Erythroblast (primary cell): Measurements from ENCODE around the gene CTSS.
"Not testable (repeated sequence)": the region's sequence is repeated elsewhere in the genome, so short reads cannot be mapped to it uniquely, and the experiment has no call there.

Experiments used
- DNase-seq, 2 experiments: peaks; one replicate each; lab custom pipeline; 2025; lab: John Stamatoyannopoulos, UW
- GATA1 ChIP-seq: IDR thresholded peaks from 2 replicates; pipeline ENCODE4 v1.6.1; 2011; ENCODE audit warnings: low read depth, mild to moderate bottlenecking, control low read depth, low read length, moderate library complexity
- POLR2A ChIP-seq: IDR thresholded peaks from 2 replicates; pipeline ENCODE4 v1.6.1; 2011; ENCODE audit warnings: mild to moderate bottlenecking, low read length

The CTSS gene

GRCh38 chr1:150791585-150791984, 26.0 kb upstream of the CTSS start:
- TF ChIP-seq GATA1 (no peak), POLR2A (no peak)
- no peak for DNase-seq

GRCh38 chr1:150789396-150789795, 23.8 kb upstream of the CTSS start:
- no peak for TF ChIP-seq POLR2A
- no peak for DNase-seq

GRCh38 chr1:150788946-150789345, 23.4 kb upstream of the CTSS start:
- no peak for DNase-seq
- TF ChIP-seq GATA1 (no peak), POLR2A (no peak)

- no peak for DNase-seq
- TF ChIP-seq GATA1: no peak
- no peak for TF ChIP-seq POLR2A
Measured at GRCh38 chr1:150787455-150787854, 21.9 kb upstream of the CTSS start.

- TF ChIP-seq GATA1 (no peak), POLR2A (no peak)
- no peak for DNase-seq
Measured at GRCh38 chr1:150780510-150780909, 14.9 kb upstream of the CTSS start.

GRCh38 chr1:150778409-150778808, 12.8 kb upstream of the CTSS start:
- no peak for TF ChIP-seq POLR2A
- TF ChIP-seq GATA1: no peak
- no peak for DNase-seq

- no peak for TF ChIP-seq GATA1
- TF ChIP-seq POLR2A: no peak
- no peak for DNase-seq
Measured at GRCh38 chr1:150777544-150777943, 12.0 kb upstream of the CTSS start.

GRCh38 chr1:150775931-150776505, 10.4 kb upstream of the CTSS start:
- DNase-seq: not testable (repeated sequence)

- DNase-seq: no peak
- TF ChIP-seq GATA1 (no peak), POLR2A (no peak)
Measured at GRCh38 chr1:150775276-150775675, 9.7 kb upstream of the CTSS start.

- TF ChIP-seq GATA1: no peak
- TF ChIP-seq POLR2A: no peak
- DNase-seq: no peak
Measured at GRCh38 chr1:150772326-150772725, 6.7 kb upstream of the CTSS start.

GRCh38 chr1:150767704-150768103, 2.1 kb upstream of the CTSS start:
- DNase-seq: not testable (repeated sequence)

- not testable (repeated sequence) for DNase-seq
Measured at GRCh38 chr1:150765977-150766301, 361 bp upstream of the CTSS start.

GRCh38 chr1:150764617-150765101, 919 bp downstream of the CTSS start:
- TF ChIP-seq POLR2A: no peak
- no peak for TF ChIP-seq GATA1

GRCh38 chr1:150763018-150763417, 2.6 kb downstream of the CTSS start:
- no peak for TF ChIP-seq GATA1
- no peak for TF ChIP-seq POLR2A

More at GRCh38 chr1:150764617-150765101, 919 bp downstream of the CTSS start:
- no peak for DNase-seq

GRCh38 chr1:150762552-150762951, 3.0 kb downstream of the CTSS start:
- TF ChIP-seq GATA1 (no peak), POLR2A (no peak)
- DNase-seq: no peak

More at GRCh38 chr1:150763018-150763417, 2.6 kb downstream of the CTSS start:
- DNase-seq: no peak

GRCh38 chr1:150761801-150762200, 3.8 kb downstream of the CTSS start:
- no peak for DNase-seq
- TF ChIP-seq GATA1: no peak
- TF ChIP-seq POLR2A: no peak
